Natural killer cell (primary cell): Measurements from ENCODE around the gene C8G. TPM values are rescaled to one million over a fixed set of nuclear protein-coding genes. Genes with fewer than 3 reads are reported as not detected.

Experiments used
- ATAC-seq, 3 donors: fragments of 150-1000 bp in 2 of 3; fragments of 200-7000 bp in 1 of 3; cut with Tn5 transposase; 1 replicate in 1 of 3; 2 replicates in 2 of 3; pipeline ENCODE4 v1.10.0; 2021; ENCODE audit warnings: mild to moderate bottlenecking in 2 of 3, moderate library complexity in 2 of 3
- DNase-seq, 2 donors: peaks; one replicate each; pipeline versions ENCODE4 v3.0.0 to v3.0.0-alpha.2; 2013 to 2021; ENCODE audit warnings: mixed read lengths in 1 of 2
- H3K27ac ChIP-seq: one replicate; pipeline ENCODE4 v1.5.1; 2013; ENCODE audit warnings: mild to moderate bottlenecking, low read length
- H3K27me3 ChIP-seq: one replicate; pipeline ENCODE4 v1.6.1; 2013; ENCODE audit warnings: low read length; ENCODE audit not compliant: control insufficient read depth, insufficient read depth
- H3K36me3 ChIP-seq: one replicate; pipeline ENCODE4 v1.6.1; 2013; ENCODE audit warnings: low read length; ENCODE audit not compliant: control insufficient read depth, insufficient read depth
- H3K4me1 ChIP-seq: one replicate; pipeline ENCODE4 v1.6.1; 2013; ENCODE audit warnings: low read length; ENCODE audit not compliant: control insufficient read depth, insufficient read depth
- H3K4me3 ChIP-seq: one replicate; pipeline ENCODE4 v1.5.1; 2013; ENCODE audit warnings: low read length
- H3K9me3 ChIP-seq: one replicate; pipeline ENCODE4 v1.6.1; 2013; ENCODE audit warnings: low read length; ENCODE audit not compliant: control insufficient read depth, insufficient read depth
- H3K27ac Mint-ChIP-seq, 2 donors: one replicate each; pipeline ENCODE4 v1.8.0; 2022; ENCODE audit warnings: mild to moderate bottlenecking in 2 of 2, mixed read lengths in 2 of 2, moderate library complexity in 1 of 2
- H3K27me3 Mint-ChIP-seq, 2 donors: one replicate each; pipeline ENCODE4 v1.8.0; 2022; ENCODE audit warnings: low read depth in 2 of 2, mixed read lengths in 2 of 2
- H3K36me3 Mint-ChIP-seq: one replicate; pipeline ENCODE4 v1.8.0; 2022; ENCODE audit warnings: mixed read lengths
- H3K4me1 Mint-ChIP-seq, 2 donors: one replicate each; pipeline ENCODE4 v1.8.0; 2022; ENCODE audit warnings: mixed read lengths in 2 of 2
- H3K4me3 Mint-ChIP-seq: one replicate; pipeline ENCODE4 v1.8.0; 2022; ENCODE audit warnings: mild to moderate bottlenecking, moderate library complexity, mixed read lengths
- H3K9me3 Mint-ChIP-seq, 2 donors: one replicate each; pipeline ENCODE4 v1.8.0; 2022; ENCODE audit warnings: mixed read lengths in 2 of 2
- CTCF ChIP-seq: fragments of 200-600 bp; IDR thresholded peaks from one replicate; pipeline ENCODE4 v1.8.0; 2022; ENCODE audit warnings: antibody characterized with exemption
- WGBS: methylation state at CpG from one replicate; pipeline ENCODE4 v1.1.7; 2013; ENCODE audit warnings: missing lambda C conversion rate; ENCODE audit not compliant: insufficient coverage; 5-methylcytosine and 5-hydroxymethylcytosine counted together
- intact Hi-C: fragments of 100-400 bp; cut with micrococcal nuclease; formaldehyde crosslinking; loops from one replicate; pipeline ENCODE4 v1.14.2; 2022
- total RNA-seq, 4 donors: library from RNA; stranded (reverse); fragments of 120-200 nt in 1 of 4; gene quantifications; one replicate each; pipeline versions ENCODE4 v1.2.3 to v1.2.4, GENCODE V29; 2013 to 2022

The C8G gene
- total RNA-seq, 3 donors from 2014 or later (not counting 1 experiment from before 2014, with no cell fraction given) = 3.9 to 8.5 (median 7.3) TPM

GRCh38 chr9:136984464-136985026 is 39.5 kb downstream of the C8G start:
- WGBS = 51% methylated on average over 29 of the region's 29 CpGs
- peaks cover 8% of the 10 kb centered on the region for H3K4me1 ChIP-seq
- H3K27ac ChIP-seq = no peak overlapping the region
- DNase-seq (no peak), ATAC-seq (peak in 1 of 3 donors; percentile 15)
- Mint-ChIP-seq H3K4me3 (no peak overlapping the region), H3K27me3 (peaks cover 0 to 11% of the 10 kb centered on the region in 2 donors), H3K36me3 (no peaks in the 10 kb centered on the region), H3K27ac (no peak overlapping the region), H3K4me1 (peaks cover 0 to 8% of the 10 kb centered on the region in 2 donors), H3K9me3 (no peaks in the 10 kb centered on the region)
- TF ChIP-seq CTCF = no peak
- no peaks in the 10 kb centered on the region for H3K9me3 ChIP-seq
- H3K36me3 ChIP-seq = no peaks in the 10 kb centered on the region
- no peak overlapping the region for H3K4me3 ChIP-seq
- intact Hi-C loops = no loop called here
- peaks cover 11% of the 10 kb centered on the region for H3K27me3 ChIP-seq

- Mint-ChIP-seq H3K4me1 (peaks cover 0 to 13% of the 10 kb centered on the region in 2 donors), H3K36me3 (no peaks in the 10 kb centered on the region), H3K27ac (no peak overlapping the region), H3K9me3 (no peaks in the 10 kb centered on the region), H3K4me3 (no peak overlapping the region), H3K27me3 (peaks cover 0 to 11% of the 10 kb centered on the region in 2 donors)
- no peak overlapping the region for H3K4me3 ChIP-seq
- DNase-seq (peak in 1 of 2 donors; percentile 47), ATAC-seq (peak in 2 of 3 donors; percentile 56 to 62)
- no peaks in the 10 kb centered on the region for H3K36me3 ChIP-seq
- peaks cover 11% of the 10 kb centered on the region for H3K27me3 ChIP-seq
- intact Hi-C loops = no loop called here
- H3K27ac ChIP-seq = no peak overlapping the region
- 7% methylated on average over 48 of the region's 48 CpGs for WGBS
- H3K4me1 ChIP-seq = peaks cover 8% of the 10 kb centered on the region
- H3K9me3 ChIP-seq = no peaks in the 10 kb centered on the region
- no peak for TF ChIP-seq CTCF
These were observed 40.1 kb downstream of the C8G start for GRCh38 chr9:136985027-136985602.

- peaks cover 8% of the 10 kb centered on the region for H3K4me1 ChIP-seq
- Mint-ChIP-seq H3K36me3 (no peaks in the 10 kb centered on the region), H3K27me3 (peaks cover 0 to 11% of the 10 kb centered on the region in 2 donors), H3K4me3 (no peak overlapping the region), H3K9me3 (no peaks in the 10 kb centered on the region), H3K27ac (no peak overlapping the region), H3K4me1 (peaks cover 4 to 17% of the 10 kb centered on the region in 2 donors)
- H3K27me3 ChIP-seq = peaks cover 11% of the 10 kb centered on the region
- DNase-seq (no peak), ATAC-seq (no peak)
- H3K36me3 ChIP-seq = no peaks in the 10 kb centered on the region
- intact Hi-C loops = no loop called here
- no peak overlapping the region for H3K4me3 ChIP-seq
- no peak overlapping the region for H3K27ac ChIP-seq
- no peak for TF ChIP-seq CTCF
- 22% methylated on average over 33 of the region's 33 CpGs for WGBS
- no peaks in the 10 kb centered on the region for H3K9me3 ChIP-seq
These were observed 40.8 kb downstream of the C8G start for GRCh38 chr9:136985853-136986252.

GRCh38 chr9:136988872-136989271 is 43.8 kb downstream of the C8G start:
- WGBS = 96% methylated on average over 4 of the region's 4 CpGs
- H3K9me3 ChIP-seq = no peaks in the 10 kb centered on the region

More at GRCh38 chr9:136988872-136989271, 43.8 kb downstream of the C8G start:
- intact Hi-C loops = no loop called here
- Histone ChIP-seq H3K4me1 (peaks cover 31% of the 10 kb centered on the region), H3K27me3 (peaks cover 11% of the 10 kb centered on the region), H3K27ac (no peak overlapping the region), H3K4me3 (no peak overlapping the region), H3K36me3 (peaks cover 9% of the 10 kb centered on the region)
- no peak for TF ChIP-seq CTCF
- DNase-seq (no peak), ATAC-seq (no peak)
- Mint-ChIP-seq H3K4me3 (no peak overlapping the region), H3K9me3 (no peaks in the 10 kb centered on the region), H3K36me3 (no peaks in the 10 kb centered on the region), H3K4me1 (peaks cover 13 to 39% of the 10 kb centered on the region in 2 donors), H3K27ac (no peak overlapping the region), H3K27me3 (peaks cover 0 to 7% of the 10 kb centered on the region in 2 donors)
